T-helper 2 cell treated with Interferon-gamma antibody and Interleukin-4, amounts not matched to agents 100 ng/mL and 5 ng/mL, for 36 hours (primary cell): ENCODE data around the gene GOLGA8T. TPM values are rescaled to one million over a fixed set of nuclear protein-coding genes. Genes with fewer than 3 reads are reported as not detected.
"Not testable (repeated sequence)": the region's sequence is repeated elsewhere in the genome, so short reads cannot be mapped to it uniquely, and the experiment has no call there.

Experiments
- intact Hi-C: fragments of 100-400 bp; cut with micrococcal nuclease; formaldehyde crosslinking; loops from one replicate; pipeline ENCODE4 v1.15.1; 2023
- total RNA-seq: library from RNA; stranded (reverse); gene quantifications from 2 replicates; pipeline ENCODE4 v1.2.3, GENCODE V29; 2022

The GOLGA8T gene
- total RNA-seq, 1 donor from 2014 or later = 0.14 TPM

DNA sequence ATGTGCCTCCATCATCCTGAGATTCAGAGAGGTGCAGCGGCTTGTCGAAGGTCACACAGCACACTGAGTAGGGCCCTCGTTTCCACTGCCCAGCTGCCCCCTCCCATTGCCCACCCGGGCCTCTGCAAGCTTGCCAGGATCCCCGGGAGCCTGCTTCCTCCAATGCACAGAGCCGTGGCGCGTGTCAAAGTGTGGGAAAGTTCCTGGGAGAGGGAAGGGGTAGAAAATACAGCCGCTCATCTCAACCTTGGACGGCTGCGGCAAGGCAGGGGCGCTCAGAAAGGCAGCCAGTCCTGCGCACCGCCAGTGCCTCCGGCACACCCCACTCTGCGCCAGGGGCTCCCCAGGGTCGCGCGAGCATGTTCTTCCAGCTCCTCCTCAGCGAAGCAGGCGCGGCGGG is 56.3 kb downstream of the GOLGA8T start:
- intact Hi-C loops = not testable (repeated sequence)

DNA sequence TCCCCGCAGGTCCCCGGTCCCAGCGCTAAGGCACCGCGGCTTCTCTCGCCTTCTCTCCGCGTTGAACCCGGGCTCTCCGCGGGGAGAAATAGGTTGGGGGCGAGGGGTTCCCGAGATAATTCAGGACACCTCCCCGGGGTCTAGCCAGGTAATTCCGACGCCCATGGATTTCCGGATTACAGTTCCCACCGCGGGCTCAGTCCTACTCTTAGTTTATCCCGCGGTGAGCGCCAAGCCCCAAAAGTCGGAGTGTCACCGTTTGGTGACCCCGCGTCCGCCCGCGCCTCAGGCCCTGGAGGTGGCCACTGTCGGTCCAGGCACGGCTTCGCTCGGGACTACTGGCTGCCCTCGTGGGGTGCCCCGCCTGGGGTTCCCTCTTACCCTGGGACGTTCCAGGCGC is 56.8 kb downstream of the GOLGA8T start:
- intact Hi-C loops = not testable (repeated sequence)

DNA sequence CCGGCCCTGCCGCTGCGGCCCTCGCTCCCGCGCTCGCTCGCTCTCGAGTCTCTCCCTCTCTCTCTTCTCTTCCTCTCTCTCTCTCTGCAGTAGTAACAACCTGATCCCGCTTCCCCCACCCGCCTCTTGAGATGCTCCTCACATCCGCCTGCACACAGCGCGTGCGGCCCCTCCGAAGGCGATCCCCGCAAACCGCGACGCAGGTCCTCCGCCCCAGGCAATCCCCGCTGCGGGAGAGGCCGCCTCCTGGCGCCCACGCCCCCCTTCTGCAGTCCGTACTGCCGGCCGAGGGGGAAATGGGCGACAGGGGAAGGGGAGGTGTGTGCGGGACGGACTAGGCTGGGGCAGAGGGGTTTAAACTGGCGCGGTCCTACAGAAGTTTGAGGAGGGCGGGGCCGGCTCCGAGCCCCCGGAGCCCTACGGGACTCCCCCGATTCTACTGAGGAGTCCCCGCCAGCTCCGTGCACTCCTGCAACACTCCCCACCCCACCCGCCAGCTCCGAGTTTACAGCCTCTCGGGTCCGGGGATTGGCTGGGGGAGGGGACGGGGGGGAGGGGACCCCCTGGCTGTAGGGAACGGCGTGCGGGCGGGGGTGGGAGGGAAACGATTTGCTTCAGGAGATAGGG is 57.4 kb downstream of the GOLGA8T start:
- intact Hi-C loops = not testable (repeated sequence)

DNA sequence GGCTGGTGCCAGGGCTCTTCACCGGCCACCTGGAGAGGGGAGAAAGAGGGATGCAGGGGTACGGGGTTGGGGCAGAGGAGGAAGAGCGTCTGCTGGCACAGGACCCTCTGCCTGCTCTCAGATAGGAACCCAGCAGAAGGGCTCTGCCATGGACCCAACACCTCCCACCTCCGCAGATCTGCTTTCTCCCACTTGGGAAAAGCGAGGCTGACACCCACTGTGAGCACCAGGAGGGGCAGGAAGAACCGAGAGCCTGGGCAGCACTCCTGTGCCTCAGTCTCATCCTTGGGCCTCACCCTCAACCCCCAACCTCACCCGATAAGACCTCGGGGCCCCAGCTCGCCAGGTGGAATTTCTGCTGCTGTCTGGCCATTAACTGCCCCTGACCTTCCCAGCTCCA is 58.0 kb downstream of the GOLGA8T start:
- intact Hi-C loops = not testable (repeated sequence)

Other genes with a start within 250 kb of the GOLGA8T start
- 0.45 TPM in 1 of 2 replicates, not detected in the other for gene GOLGA8J, start 52.1 kb upstream of the GOLGA8T start, total RNA-seq